Neuron (in vitro differentiated cells): ENCODE measurements around the gene PBX3.

Source experiments
- H2AFZ ChIP-seq: one replicate; pipeline ENCODE4 v1.6.1; 2013; ENCODE audit warnings: low read depth, mild to moderate bottlenecking, inconsistent platforms, low read length, moderate library complexity
- H3K27me3 ChIP-seq: one replicate; pipeline ENCODE4 v1.6.1; 2013; ENCODE audit warnings: low read length; ENCODE audit not compliant: insufficient read depth
- H3K36me3 ChIP-seq: one replicate; pipeline ENCODE4 v1.6.1; 2013; ENCODE audit warnings: low read length; ENCODE audit not compliant: insufficient read depth
- H3K4me1 ChIP-seq: one replicate; pipeline ENCODE4 v1.6.1; 2013; ENCODE audit warnings: low read length; ENCODE audit not compliant: insufficient read depth
- H3K4me3 ChIP-seq: 2 replicates; pipeline ENCODE4 v1.5.1; 2013; ENCODE audit warnings: mild to moderate bottlenecking, low read length, moderate library complexity
- H3K9me3 ChIP-seq: one replicate; pipeline ENCODE4 v1.6.1; 2013; ENCODE audit warnings: low read length

Gene PBX3

DNA sequence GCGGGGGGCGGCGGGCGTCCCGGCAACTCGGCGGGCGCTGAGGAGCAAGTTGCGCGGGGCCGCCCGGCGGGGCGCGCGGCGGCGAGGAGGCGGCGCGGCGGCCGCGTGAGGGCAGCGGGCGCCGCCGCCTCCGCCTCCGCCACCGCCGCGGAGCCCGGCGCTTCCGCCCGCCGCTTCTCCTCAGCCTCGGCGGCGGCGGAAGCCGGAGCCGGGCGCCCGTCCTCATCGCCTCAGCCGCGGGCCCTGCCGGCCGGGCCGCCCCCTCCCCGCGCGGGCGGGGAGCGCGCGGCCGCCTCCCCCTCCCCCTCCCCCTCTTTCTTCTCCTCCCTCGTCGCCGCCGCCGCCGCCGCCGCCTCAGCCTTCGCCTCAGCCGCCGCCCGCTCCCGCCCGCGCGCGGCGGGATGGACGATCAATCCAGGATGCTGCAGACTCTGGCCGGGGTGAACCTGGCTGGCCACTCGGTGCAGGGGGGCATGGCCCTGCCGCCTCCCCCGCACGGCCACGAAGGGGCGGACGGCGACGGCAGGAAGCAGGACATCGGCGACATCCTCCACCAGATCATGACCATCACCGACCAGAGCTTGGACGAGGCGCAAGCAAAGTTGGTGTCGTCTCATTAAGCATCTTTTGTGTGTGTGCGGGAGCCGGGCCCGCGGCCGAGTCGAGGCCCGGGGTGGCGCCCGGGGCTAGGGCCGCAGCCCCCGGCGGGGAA lies at the start of gene PBX3:
Gene PBX3, plus strand, starts transcription at position 321 of the 712 bp plus-strand sequence.
- Histone ChIP-seq H2AFZ (no peak within 1 kb of the TSS), H3K27me3 (no peaks in the 10 kb centered on the region), H3K4me3 (peak within 1 kb of the TSS; percentile 100)

DNA sequence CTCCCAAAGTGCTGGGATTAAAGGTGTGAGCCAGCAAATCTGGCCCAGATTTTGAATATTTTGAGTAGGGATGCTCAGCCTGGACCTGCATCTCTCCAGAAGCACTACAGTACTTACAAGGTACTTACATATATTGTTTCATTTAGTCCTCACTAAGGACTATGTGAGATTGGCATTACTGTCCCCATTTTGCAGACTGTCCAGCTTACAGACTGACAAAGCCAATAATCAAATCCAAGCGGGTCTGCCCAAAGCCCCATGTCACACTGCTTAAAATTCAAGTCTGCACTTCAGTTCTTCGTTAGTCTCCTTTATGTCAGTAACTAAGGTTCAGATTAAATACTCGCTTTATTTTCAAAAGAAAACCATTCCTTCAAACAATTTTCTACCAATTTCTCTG lies 47.3 kb upstream of the PBX3 start:
- Histone ChIP-seq H3K27me3 (no peaks in the 10 kb centered on the region), H3K4me3 (no peak overlapping the region), H3K36me3 (no peaks in the 10 kb centered on the region), H3K9me3 (no peaks in the 10 kb centered on the region), H2AFZ (no peak overlapping the region), H3K4me1 (peaks cover 19% of the 10 kb centered on the region)

More for the DNA sequence above, at the start of gene PBX3:
- peaks cover 10% of the 10 kb centered on the region for H3K36me3 ChIP-seq
- no peaks in the 10 kb centered on the region for H3K9me3 ChIP-seq
- H3K4me1 ChIP-seq = peaks cover 24% of the 10 kb centered on the region

DNA sequence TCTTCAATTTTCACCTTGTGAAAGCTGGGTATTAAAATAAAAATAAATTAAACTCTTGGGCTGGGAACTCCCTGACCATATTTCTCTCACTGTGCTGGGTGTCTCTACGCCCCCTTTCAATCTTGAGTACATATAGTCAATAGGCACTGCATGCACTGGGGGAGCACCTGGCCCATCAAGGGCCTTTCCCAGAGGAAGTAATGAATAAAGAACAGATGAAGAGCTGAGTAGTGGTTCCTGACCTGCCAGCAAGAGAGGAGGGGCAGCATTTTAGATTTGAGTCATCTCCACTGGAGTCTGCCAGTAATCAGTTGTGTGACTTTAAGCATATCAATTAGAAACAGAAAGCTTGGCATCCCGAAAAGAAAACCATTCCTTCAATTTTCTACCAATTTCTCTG lies 46.4 kb upstream of the PBX3 start:
- H3K27me3 ChIP-seq = no peaks in the 10 kb centered on the region
- no peak overlapping the region for H3K4me3 ChIP-seq
- no peaks in the 10 kb centered on the region for H3K36me3 ChIP-seq
- no peaks in the 10 kb centered on the region for H3K9me3 ChIP-seq
- H2AFZ ChIP-seq = no peak overlapping the region
- H3K4me1 ChIP-seq = peaks cover 15% of the 10 kb centered on the region

DNA sequence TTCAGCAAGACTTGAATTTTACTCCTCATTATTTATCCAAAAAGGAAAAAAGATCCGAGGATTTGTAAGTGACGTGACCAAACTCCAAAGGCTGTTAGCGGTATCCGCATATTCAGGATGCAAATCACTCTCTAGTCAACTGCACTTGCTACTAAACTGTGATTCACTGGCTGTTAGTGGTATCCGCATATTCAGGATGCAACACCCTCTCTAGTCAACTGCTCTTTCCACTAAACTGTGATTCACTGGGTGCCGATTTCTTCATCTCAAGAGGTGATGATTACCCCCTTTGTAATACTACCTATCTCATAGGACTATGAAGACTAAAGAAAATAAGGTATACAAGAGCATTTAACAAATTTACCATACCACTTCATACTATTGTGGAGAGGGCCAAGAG lies 45.8 kb upstream of the PBX3 start:
- peaks cover 21% of the 10 kb centered on the region for H3K4me1 ChIP-seq
- H3K36me3 ChIP-seq = no peaks in the 10 kb centered on the region
- no peaks in the 10 kb centered on the region for H3K27me3 ChIP-seq
- H3K9me3 ChIP-seq = no peaks in the 10 kb centered on the region
- no peak overlapping the region for H3K4me3 ChIP-seq
- no peak overlapping the region for H2AFZ ChIP-seq

DNA sequence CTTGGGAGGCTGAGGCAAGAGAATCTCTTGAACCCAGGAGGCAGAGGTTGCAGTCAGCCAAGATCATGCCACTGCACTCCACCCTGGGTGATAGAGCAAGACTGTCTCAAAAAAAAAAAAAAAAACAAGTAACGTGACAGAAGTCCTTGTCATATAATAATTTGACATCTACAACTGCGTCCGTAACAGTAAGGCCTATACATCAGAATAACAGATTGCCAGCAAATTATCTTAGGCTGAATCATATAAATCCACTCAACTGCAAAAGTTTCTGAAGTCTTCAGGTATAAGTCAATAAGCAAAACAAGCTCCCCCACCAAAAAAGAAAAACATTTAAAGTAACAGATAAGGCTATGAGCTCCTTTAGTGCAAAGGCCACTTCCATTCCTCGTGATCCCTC lies 43.5 kb upstream of the PBX3 start:
- peaks cover 26% of the 10 kb centered on the region for H3K4me1 ChIP-seq
- H3K27me3 ChIP-seq = no peaks in the 10 kb centered on the region
- no peaks in the 10 kb centered on the region for H3K36me3 ChIP-seq
- no peaks in the 10 kb centered on the region for H3K9me3 ChIP-seq
- H2AFZ ChIP-seq = no peak overlapping the region
- H3K4me3 ChIP-seq = no peak overlapping the region

DNA sequence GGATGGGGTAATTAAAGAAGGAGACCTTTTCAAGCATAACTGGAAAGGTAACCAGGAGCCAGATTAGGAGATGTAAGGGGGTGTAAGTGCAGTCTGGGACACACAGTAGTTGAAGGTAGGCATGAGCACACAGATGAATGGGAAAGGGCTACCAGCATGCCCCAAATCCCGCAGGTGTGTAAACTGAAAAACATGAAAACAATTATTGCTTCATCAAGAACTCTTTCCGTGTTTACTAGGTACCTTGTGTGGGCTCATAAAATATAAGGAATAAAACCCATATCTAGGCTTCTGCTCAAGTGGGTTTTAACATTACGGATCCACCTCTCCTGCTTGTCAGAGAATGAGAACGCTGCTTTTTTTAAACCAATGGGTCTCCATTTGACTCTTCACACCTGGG lies 41.3 kb upstream of the PBX3 start:
- Histone ChIP-seq H3K4me3 (peak overlapping the region; percentile 84), H3K36me3 (no peaks in the 10 kb centered on the region), H3K4me1 (peaks cover 22% of the 10 kb centered on the region), H3K9me3 (no peaks in the 10 kb centered on the region), H3K27me3 (no peaks in the 10 kb centered on the region), H2AFZ (no peak overlapping the region)

DNA sequence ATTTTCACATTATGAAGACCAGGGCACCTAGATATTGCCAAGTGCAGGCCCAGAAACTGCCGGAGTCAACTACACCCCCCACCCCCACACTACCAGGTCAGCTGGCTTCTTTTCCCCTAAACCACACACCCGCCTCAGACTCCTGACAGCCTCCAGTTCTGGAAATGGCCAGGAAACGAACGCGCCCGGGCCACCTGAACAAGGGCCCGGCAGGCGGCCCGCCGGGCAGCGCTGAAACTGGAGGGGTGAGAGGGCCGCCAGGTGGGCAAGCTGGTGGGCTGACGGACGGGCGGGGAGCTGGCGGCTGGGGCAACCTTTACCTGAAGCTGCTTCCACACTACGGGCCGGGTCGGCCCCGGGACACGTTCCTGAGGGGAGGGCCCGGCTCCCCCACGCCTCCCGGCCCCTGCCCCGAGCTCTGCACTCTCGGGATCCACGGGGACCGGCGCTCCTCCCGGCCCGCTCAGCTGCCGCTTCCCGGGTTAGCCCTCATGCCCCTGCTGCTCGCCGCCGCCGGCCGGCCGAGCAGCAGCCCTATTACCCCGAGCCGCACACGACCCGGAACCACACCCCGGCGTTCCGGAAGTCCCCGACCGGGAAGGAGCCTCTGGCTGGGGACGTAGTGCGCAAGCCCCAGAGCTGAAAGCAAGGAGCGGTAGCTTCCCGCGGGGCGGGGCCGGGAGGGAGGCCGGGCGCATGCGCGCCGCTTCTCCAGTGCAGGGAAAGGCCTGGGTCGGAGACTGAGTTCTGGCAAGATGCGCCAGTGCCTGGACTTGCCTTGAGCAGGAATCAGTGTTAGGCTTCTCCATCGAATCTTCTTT lies 40.3 kb upstream of the PBX3 start, which contains the start of gene MAPKAP1:
Gene MAPKAP1, minus strand, starts transcription at position 558 of the 821 bp plus-strand sequence. CDS start 34,634 bp downstream, outside the sequence.
- peak within 1 kb of the TSS; percentile 84 for H3K4me3 ChIP-seq
- peak within 1 kb of the TSS; percentile 41 for H2AFZ ChIP-seq
- H3K9me3 ChIP-seq = no peaks in the 10 kb centered on the region
- peaks cover 14% of the 10 kb centered on the region for H3K4me1 ChIP-seq
- H3K36me3 ChIP-seq = no peaks in the 10 kb centered on the region
- H3K27me3 ChIP-seq = no peaks in the 10 kb centered on the region

DNA sequence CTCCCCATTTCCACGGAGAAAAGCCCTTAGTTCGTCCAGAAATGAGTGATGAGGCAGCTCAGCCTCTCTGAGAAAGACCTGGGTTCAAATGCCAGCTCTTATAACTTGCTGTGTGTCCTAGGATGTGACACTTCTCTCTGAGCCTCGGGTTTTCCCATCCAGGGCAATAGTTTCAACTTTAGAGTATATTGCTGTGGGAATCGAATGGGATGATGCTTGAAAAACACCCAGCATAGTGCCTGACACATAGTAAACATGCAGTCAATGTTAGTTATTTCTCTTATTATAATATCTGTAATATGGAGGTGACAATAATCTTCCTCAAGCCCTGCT lies 39.7 kb upstream of the PBX3 start:
- Histone ChIP-seq H2AFZ (peak overlapping the region; percentile 41), H3K4me3 (peak overlapping the region; percentile 84), H3K9me3 (no peaks in the 10 kb centered on the region), H3K36me3 (no peaks in the 10 kb centered on the region), H3K4me1 (peaks cover 14% of the 10 kb centered on the region), H3K27me3 (no peaks in the 10 kb centered on the region)

DNA sequence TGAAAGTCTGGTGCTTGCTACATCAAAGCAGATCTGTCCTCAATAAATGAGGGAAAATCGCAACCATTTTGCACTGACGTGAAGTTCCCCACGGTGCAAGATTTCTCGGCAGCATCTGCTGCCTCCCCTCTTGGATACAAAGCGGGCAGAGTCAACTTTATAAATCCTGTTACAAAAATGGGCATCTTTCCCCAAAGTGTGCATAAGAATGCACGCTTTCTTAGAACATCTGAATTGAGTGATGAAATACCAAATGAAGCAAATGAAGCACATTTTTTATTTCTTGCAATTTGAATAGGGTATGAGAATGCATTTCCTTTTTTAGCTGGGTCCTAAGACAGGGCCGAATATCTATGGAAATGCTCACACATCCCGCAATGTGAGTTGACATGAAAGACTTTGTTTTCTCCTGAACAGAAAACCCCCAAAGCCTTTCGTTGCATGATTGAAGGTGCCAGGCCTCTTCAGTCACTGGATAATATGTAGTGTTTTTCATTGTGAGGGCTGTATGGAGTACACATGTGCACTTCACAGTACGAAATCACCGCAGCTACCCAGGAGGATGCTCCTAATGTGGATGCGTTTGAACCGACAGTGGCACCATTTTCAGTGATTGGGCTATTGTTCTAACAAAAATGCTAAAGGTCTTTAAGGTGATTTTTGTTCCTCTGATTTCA lies 20.6 kb upstream of the PBX3 start:
- no peaks in the 10 kb centered on the region for H3K36me3 ChIP-seq
- peaks cover 7% of the 10 kb centered on the region for H3K4me1 ChIP-seq
- H3K4me3 ChIP-seq = no peak overlapping the region
- H2AFZ ChIP-seq = peak overlapping the region; percentile 2
- H3K9me3 ChIP-seq = no peaks in the 10 kb centered on the region
- H3K27me3 ChIP-seq = no peaks in the 10 kb centered on the region

DNA sequence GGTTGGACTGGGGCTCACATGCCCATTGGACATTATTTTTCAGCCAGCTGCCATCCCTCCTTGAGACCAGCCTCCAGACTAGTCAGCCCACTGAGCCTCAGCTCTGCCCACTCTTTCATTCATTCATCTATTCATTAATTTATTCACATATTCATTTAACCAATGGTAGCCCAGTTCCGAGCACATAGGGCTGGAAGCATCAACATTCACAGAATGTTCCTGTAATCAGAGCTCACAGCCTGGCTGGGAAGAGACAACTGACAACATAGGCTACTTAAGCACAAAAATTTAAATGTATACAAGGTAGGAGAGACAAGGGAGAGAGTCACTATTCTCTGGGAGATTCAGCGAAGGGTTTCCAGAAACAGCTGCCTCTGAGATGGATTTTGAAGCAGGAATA lies 17.0 kb upstream of the PBX3 start:
- Histone ChIP-seq H3K4me1 (peaks cover 7% of the 10 kb centered on the region), H3K27me3 (no peaks in the 10 kb centered on the region), H3K36me3 (no peaks in the 10 kb centered on the region), H3K9me3 (no peaks in the 10 kb centered on the region), H2AFZ (no peak overlapping the region), H3K4me3 (no peak overlapping the region)

DNA sequence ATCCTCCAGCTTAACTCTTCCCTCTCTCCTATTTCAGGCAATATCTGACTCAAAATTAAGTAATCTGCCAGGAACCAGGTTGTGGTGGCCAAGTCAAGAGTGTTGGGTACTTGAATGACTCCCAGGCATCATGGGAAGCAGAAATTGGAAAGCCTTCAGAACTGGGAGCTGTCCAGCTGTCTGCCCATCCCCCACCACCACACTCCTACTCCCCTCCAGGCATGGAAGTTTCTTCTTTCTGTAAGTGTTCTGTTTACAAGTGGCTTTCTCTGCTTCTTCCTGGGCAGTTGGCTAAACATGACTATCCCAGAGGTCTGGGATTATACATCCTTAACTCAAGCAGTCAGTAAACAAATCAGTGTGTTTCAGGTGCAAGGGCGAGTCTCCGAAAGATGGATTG lies 14.6 kb upstream of the PBX3 start:
- Histone ChIP-seq H2AFZ (no peak overlapping the region), H3K4me1 (no peaks in the 10 kb centered on the region), H3K4me3 (no peak overlapping the region), H3K9me3 (no peaks in the 10 kb centered on the region), H3K36me3 (no peaks in the 10 kb centered on the region), H3K27me3 (no peaks in the 10 kb centered on the region)

DNA sequence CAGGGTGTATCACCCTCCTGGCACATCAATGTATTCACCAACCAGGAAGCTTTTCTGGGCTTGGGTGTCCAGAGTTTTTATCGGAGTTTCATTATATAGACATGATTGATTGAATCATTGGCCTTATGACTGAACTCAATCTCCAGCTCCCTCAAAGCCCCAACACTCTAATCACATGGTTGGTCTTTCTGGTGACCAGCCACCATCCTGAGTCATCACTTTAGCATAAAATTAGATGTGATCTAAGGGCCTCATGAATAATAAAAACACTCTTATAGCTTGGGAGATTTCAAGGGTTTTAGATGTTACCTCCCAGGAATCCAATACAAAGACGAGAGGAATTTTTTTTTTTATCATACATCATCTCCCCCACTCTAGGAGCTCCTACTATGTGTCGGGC lies 7.7 kb upstream of the PBX3 start:
- H2AFZ ChIP-seq = no peak overlapping the region
- H3K9me3 ChIP-seq = no peaks in the 10 kb centered on the region
- H3K4me1 ChIP-seq = no peaks in the 10 kb centered on the region
- no peaks in the 10 kb centered on the region for H3K27me3 ChIP-seq
- H3K36me3 ChIP-seq = no peaks in the 10 kb centered on the region
- H3K4me3 ChIP-seq = no peak overlapping the region

DNA sequence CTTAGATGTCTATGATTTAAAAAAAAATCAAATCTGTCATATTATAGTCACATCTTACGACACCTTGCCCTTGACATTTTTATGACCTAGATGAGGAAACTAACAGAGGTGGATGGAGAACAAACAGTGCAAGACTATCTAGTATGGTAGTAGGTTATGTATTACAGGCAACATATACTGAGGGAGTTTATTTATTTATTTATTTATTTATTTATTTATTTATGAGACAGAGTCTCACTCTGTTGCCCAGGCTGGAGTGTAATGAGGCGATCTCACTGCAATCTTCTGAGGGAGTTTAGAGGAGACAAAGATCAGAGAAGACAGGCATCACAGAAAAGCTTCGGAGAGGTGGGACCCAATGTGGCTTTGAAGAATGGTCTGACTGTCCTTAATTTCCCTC lies 4.5 kb upstream of the PBX3 start:
- Histone ChIP-seq H3K4me3 (no peak overlapping the region), H3K4me1 (no peaks in the 10 kb centered on the region), H2AFZ (no peak overlapping the region), H3K36me3 (no peaks in the 10 kb centered on the region), H3K27me3 (no peaks in the 10 kb centered on the region), H3K9me3 (no peaks in the 10 kb centered on the region)
